Activated T-helper 1 cell treated with anti-CD3 and anti-CD28 coated beads, Interleukin-12 subunit alpha, Interleukin-12 subunit beta, Interleukin-2, Interleukin-4 antibody, amounts not matched to agents 30 ng/mL and 10 ng/mL and 1 ng/mL, durations not matched to agents 14 hours and 24 hours and 36 hours (primary cell): ENCODE measurements around the gene CYP26B1. TPM values are rescaled to one million over a fixed set of nuclear protein-coding genes. Genes with fewer than 3 reads are reported as not detected.

ENCODE experiments used
- DNase-seq: peaks from one replicate; pipeline ENCODE4 v3.0.0; 2021; ENCODE audit warnings: low spot score
- H3K27ac Mint-ChIP-seq: one replicate; pipeline ENCODE4 v1.8.0; 2021; ENCODE audit warnings: mild to moderate bottlenecking, mixed read lengths
- H3K27me3 Mint-ChIP-seq: one replicate; pipeline ENCODE4 v1.8.0; 2022; ENCODE audit warnings: mild to moderate bottlenecking, moderate library complexity, mixed read lengths; ENCODE audit not compliant: insufficient read depth
- H3K36me3 Mint-ChIP-seq: one replicate; pipeline ENCODE4 v1.8.0; 2021; ENCODE audit warnings: low read depth, mixed read lengths
- H3K4me1 Mint-ChIP-seq: one replicate; pipeline ENCODE4 v1.8.0; 2021; ENCODE audit warnings: low read depth, mixed read lengths
- H3K4me3 Mint-ChIP-seq: one replicate; pipeline ENCODE4 v1.8.0; 2021; ENCODE audit warnings: mild to moderate bottlenecking, moderate library complexity, mixed read lengths
- H3K9me3 Mint-ChIP-seq: one replicate; pipeline ENCODE4 v1.8.0; 2021; ENCODE audit warnings: mixed read lengths
- intact Hi-C: fragments of 100-400 bp; cut with micrococcal nuclease; formaldehyde crosslinking; loops from one replicate; pipeline ENCODE4 v1.15.1; 2024
- total RNA-seq: library from RNA; stranded (reverse); gene quantifications from 2 replicates; pipeline ENCODE4 v1.2.3, GENCODE V29; 2022

CYP26B1 gene
- total RNA-seq, 1 donor from 2014 or later: not detected

DNA sequence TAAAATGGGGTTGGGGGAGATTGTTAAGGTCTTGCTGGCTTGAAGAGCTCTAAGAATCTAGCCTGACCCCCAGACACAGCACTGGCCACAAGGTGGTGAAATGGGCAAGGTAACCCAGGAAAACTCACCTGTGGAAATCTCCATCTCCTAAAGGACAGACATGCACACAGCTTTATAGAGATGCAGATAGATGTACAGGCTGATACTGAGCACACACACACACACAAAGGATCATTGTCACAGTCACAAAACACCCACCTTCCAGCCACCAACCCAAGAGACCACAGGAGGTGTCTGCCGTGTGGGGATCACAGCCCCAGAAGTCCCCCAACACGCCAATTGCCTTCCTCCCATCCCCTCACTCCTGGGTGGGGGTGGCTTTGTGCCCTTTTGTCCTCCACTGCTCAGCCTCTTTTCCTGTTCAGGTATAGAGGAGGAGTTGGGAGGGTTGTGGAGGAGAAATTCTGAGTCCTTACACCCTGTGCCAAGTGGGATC lies 3.2 kb upstream of the CYP26B1 start:
- Mint-ChIP-seq H3K36me3 (peaks cover 6% of the 10 kb centered on the region), H3K4me1 (peaks cover 21% of the 10 kb centered on the region), H3K27me3 (peaks cover 38% of the 10 kb centered on the region), H3K9me3 (peaks cover 5% of the 10 kb centered on the region), H3K27ac (no peak overlapping the region), H3K4me3 (no peak overlapping the region)
- DNase-seq: no peak
- intact Hi-C loops: loop anchor here (1.0 to 5.0 kb wide), 5 partner anchors 227 to 619 kb away; no protein-coding TSS in a partner anchor

DNA sequence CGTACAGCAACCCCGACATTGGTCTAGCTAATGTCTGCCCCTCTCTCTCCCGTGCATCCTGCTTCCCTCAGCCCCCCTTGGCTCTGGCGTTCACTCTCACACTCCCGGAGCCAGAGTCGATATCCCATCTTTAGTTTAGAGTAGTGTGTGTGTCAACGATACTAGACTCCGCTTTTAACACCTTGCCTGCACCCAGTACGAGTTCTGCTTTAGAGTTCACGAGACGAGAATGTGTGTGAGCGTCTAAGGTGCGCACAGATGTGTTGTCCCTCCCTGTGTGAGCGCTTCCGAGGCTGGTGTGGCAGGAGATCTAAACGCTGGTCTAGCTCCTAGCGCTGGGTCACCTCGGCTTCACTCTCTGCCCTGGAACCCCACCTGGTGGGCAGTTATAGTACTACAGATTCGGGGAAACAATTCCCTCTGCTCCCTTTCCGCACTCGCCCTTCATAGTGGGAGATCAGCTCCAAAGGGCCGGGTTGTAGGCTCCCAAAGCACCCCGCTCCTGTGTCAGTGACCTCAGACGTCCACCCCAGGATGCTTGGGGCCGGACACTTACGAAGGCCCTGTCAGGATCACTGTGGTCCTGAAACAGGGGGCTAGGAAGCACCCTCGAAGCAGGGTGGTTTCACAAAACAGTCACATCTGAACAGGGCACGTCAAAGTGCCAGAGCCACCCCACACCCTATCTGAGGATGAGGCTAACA lies 2.6 kb upstream of the CYP26B1 start:
- Mint-ChIP-seq H3K27ac (peak overlapping the region; percentile 71), H3K27me3 (peaks cover 43% of the 10 kb centered on the region)

DNA sequence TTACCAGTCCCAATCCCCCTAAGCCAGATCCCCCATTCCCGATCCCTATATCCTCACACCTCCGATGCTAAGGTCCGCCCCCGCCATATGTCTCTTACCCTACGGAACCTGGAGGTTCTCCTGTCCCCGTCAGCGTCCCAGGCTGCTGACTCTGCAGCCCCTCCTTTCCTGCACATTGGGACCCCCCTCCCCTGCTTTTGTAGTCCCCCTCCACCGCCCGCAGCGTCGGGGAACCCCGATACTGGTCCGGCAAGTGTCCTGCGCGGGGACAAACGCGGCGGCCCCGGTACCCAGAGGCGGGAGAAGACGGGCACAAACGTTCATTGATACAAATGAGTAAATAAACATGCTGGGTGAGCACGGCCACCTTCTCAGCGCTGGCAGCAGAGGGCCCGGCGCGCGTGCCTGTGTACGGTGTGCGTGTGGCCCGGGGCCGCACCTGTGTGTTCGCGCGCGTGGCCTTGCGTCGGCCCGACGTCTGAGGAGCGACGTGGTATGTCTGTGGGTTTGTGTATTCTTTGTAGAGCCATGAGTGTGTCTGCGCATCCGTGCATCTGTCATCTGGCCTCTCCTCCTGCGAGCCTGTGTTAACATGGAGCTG lies 2.0 kb upstream of the CYP26B1 start:
- H3K4me1 Mint-ChIP-seq: peaks cover 21% of the 10 kb centered on the region
- peak overlapping the region; percentile 73 for H3K27ac Mint-ChIP-seq
- peaks cover 47% of the 10 kb centered on the region for H3K27me3 Mint-ChIP-seq
- intact Hi-C loops: loop anchor here (1.0 to 5.0 kb wide), 6 partner anchors 225 to 1262 kb away; no protein-coding TSS in a partner anchor
- H3K9me3 Mint-ChIP-seq: peaks cover 5% of the 10 kb centered on the region
- H3K4me3 Mint-ChIP-seq: peak overlapping the region; percentile 32
- H3K36me3 Mint-ChIP-seq: peaks cover 6% of the 10 kb centered on the region
- DNase-seq: no peak

More for the DNA sequence above, 2.6 kb upstream of the CYP26B1 start:
- H3K36me3 Mint-ChIP-seq: peaks cover 6% of the 10 kb centered on the region
- H3K9me3 Mint-ChIP-seq: peaks cover 5% of the 10 kb centered on the region
- intact Hi-C loops: loop anchor here (1.0 to 5.0 kb wide), 5 partner anchors 226 to 618 kb away; no protein-coding TSS in a partner anchor
- H3K4me1 Mint-ChIP-seq: peaks cover 21% of the 10 kb centered on the region
- DNase-seq: peak; percentile 49
- peak overlapping the region; percentile 32 for H3K4me3 Mint-ChIP-seq

DNA sequence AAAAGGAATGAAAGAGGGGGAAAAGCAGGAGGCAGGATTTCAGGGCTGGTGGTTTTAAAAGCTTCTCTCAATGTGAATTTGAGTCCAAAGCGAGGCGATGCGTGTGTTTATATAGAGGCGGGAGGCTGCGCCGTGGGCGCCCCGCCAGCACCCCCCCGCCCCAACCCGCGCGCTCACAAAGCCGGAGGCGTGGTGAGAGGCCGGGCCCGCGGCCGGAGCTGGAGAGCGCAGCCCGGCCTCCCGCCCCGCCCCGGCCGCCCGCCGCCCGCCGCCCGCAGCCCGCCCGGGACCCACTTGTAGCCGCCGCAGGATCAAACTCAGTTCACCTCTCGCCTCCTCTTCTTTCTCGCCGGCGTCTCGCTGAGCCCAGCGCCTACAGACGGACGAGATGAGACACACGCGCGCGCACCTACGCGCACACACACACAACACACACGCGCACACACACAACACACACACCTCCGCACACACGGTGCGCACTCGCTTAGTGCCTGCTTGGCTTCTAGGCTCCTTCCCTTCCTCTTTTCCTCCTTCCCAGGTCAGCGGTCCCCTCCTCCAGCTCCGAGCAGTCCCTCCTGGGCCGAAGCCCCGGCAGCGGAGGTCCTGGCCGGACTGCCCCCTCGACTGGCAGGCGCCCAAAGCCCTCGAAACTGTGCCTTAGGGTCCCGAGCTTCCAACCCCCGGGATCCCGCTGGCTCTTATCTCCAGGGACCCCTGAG lies 1.3 kb upstream of the CYP26B1 start:
- Mint-ChIP-seq H3K9me3 (peaks cover 5% of the 10 kb centered on the region), H3K4me3 (peak overlapping the region; percentile 60), H3K4me1 (peaks cover 21% of the 10 kb centered on the region), H3K36me3 (peaks cover 6% of the 10 kb centered on the region), H3K27me3 (peaks cover 49% of the 10 kb centered on the region), H3K27ac (peak overlapping the region; percentile 73)
- intact Hi-C loops: loop anchor here (5.0 kb wide), 1 partner anchor 1262 kb away; no protein-coding TSS in a partner anchor
- no peak for DNase-seq

DNA sequence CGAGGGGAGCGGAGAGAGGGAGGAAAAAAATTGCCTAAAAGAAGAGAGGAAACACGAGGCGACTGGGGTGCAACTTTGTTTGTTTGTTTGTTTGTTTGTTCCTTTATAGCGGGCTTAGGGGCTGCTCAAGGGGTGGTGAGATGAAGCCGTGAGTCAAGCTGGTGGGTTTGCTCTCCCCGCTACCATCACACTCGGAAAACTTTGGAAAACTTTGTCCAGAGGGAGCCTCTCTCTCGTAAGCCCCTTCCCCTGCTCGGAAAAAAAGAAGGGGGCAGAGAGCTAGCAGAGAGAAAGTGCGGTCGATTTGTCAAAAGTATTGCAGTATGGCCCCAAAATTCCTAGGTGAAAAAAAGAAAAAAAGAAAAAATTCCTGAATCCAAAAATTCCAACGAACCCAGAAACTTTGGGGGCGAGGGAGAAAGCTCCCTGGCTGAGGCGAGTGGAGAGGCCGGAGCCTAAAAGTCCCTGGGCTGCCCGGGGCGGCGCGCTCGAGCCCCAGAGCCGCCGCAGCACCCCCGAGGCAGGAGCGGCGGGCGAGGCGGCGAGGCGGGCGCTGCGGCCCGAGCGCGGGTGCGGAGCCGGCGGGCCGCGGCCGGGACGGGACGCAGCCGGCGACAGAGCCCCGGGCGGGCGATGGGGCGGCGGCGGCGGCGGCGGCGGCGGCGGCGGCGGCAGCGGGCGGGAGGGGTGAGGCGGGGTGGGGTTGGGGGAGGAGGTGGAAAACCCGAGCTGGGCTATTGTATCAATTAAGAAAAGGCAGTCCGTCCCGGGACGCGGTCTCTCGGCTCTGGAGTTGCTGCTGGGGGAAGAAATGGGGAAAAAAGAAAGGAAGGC lies 558 bp upstream of the CYP26B1 start:
- Mint-ChIP-seq H3K9me3 (peaks cover 5% of the 10 kb centered on the region), H3K4me1 (peaks cover 21% of the 10 kb centered on the region), H3K4me3 (peak overlapping the region; percentile 53), H3K27ac (peak overlapping the region; percentile 62), H3K36me3 (peaks cover 6% of the 10 kb centered on the region), H3K27me3 (peaks cover 54% of the 10 kb centered on the region)
- intact Hi-C loops: loop anchor here (5.0 kb wide), 1 partner anchor 1261 kb away; no protein-coding TSS in a partner anchor
- no peak for DNase-seq

DNA sequence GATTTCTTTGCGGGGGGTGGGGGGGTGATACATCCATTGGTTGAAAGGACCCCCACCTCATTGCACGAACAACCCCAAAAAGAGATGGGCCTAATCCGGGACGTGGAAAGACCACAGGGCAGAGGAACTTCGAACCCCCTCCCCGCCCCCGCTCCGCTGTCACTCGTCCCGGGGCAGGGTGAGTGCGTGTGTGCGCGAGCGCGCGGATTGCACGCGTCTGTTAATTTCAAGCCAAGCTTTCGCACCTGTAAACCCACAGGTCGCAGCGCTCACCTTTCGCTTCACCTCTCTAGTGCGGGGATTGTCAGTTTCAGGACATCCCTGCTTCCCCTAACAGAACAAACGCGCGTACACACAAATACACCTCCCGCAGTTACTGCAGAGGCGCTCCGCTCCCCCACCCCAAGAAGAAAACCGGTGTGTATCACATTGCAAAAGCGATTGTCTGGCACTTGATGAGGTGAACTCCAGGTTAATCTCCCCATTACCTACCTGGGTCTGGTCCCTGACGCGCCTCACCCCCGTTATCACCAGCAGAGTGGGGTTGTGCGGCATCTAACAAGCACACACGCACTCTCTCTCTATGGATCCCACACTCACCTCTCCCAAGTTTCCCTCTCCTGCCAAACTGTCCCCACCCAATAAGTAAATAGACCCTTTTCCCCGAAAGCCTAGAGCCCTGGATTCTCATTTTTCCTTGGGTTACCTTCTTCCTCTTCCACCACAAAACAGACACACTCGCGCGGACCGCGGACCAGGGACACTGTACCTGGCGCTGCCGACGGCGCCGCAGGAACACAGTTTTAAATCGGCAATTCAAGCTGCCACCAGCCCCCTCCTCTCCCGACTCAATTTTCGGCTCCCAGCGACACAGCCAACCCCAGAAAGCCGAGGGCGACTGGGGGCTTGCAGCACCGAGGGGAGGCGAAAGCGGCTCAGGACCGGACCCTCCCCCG lies 1.0 kb downstream of the CYP26B1 start:
- intact Hi-C loops: loop anchor here (5.0 kb wide), 1 partner anchor 1259 kb away; no protein-coding TSS in a partner anchor
- peaks cover 6% of the 10 kb centered on the region for H3K36me3 Mint-ChIP-seq
- peak overlapping the region; percentile 39 for H3K4me3 Mint-ChIP-seq
- H3K27me3 Mint-ChIP-seq: peaks cover 60% of the 10 kb centered on the region
- peaks cover 21% of the 10 kb centered on the region for H3K4me1 Mint-ChIP-seq
- DNase-seq: no peak
- peaks cover 5% of the 10 kb centered on the region for H3K9me3 Mint-ChIP-seq
- H3K27ac Mint-ChIP-seq: peak overlapping the region; percentile 72

DNA sequence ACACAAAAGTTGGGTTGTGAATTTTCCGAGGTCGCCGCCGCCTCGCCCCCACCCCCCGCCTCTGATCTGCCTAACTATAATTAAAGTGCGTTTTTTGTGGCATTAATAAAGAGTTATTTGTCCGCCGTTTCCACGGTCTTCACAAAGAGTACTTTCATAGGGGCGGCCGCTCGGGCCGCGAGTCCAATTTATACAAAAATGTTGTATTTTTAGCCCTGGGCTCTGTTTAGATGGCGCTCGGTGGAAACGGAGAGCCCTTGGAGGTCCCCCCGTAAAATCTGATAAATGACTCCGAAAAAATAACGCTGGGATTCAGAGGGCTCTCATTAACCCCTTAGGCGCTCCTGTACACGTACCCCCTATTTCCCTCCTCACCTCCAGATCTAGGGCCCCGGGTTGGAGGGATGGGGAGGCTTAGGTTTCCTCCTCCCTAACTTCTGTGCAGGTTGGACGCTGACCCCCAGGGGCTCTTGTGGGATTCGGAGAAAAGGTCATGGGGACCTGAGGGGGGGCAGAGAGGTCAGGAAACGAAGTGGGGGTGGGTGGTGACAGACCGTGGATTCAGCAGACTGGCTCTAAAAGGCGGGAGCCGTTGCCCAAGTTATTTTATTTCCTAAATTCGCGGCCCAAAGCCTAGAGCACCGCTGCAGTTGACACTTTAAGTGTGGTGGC lies 1.9 kb downstream of the CYP26B1 start:
- Mint-ChIP-seq H3K36me3 (peaks cover 6% of the 10 kb centered on the region), H3K9me3 (peaks cover 5% of the 10 kb centered on the region), H3K27me3 (peaks cover 60% of the 10 kb centered on the region), H3K27ac (peak overlapping the region; percentile 82), H3K4me3 (no peak overlapping the region), H3K4me1 (peaks cover 21% of the 10 kb centered on the region)
- DNase-seq: no peak
- intact Hi-C loops: loop anchor here (2.0 to 5.0 kb wide), 2 partner anchors 771 to 1258 kb away; partner anchors contain the start of gene EMX1

DNA sequence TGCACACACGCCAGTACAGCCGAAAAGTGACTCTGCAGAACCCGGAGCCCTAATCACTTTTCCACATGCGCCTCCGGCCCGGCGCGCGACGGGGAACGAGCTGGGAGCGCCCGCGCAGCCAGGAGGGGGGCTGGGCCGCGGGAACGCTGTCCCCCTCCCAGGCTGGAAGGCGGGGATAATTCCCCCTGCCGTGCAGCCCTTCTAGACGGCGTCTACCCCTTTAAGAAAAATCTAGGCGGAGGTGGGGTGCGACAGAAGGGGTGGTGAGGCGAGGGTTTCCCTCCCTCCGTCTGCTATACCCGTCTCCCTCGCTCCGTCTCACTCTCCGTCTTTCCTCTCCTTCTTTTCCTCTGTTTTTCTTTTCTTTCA lies 2.4 kb downstream of the CYP26B1 start:
- peaks cover 19% of the 10 kb centered on the region for H3K4me1 Mint-ChIP-seq
- H3K27me3 Mint-ChIP-seq: peaks cover 56% of the 10 kb centered on the region
- DNase-seq: no peak
- H3K4me3 Mint-ChIP-seq: no peak overlapping the region
- H3K27ac Mint-ChIP-seq: peak overlapping the region; percentile 82
- H3K36me3 Mint-ChIP-seq: peaks cover 6% of the 10 kb centered on the region
- intact Hi-C loops: loop anchor here (2.0 to 5.0 kb wide), 2 partner anchors 772 to 1258 kb away; partner anchors contain the start of gene EMX1
- peaks cover 5% of the 10 kb centered on the region for H3K9me3 Mint-ChIP-seq

DNA sequence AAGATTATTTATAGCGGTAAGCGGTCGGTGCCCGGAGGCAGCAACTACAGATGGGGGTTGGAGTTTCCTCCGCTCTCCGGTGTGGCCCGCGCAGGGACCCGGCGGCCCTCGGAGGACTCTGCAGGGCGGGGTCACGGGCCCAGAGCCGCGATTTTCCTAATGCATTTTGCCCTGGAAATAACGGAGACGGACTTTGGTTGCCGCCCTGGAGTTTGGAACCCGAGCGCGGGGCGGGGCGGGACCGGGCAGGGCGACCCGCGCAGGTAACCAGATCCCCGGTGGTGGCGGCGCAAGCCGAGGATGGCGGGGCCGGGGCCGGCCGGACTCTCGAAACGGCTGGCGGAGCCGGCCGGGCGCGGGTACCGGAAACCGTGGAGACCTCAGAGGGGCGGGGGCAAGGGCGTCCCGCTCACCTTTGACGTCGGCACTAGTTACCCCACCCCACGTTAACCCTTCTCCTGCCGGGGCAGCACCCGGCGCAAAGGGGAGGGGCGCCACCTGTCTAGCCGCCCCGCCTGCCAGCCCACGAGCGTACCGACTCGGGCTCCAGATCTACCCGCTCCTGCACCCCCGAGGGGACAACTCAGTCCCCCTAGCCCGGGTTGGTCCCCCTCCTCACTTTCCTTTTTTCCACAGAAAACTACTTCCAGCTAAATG lies 2.9 kb downstream of the CYP26B1 start:
- peaks cover 6% of the 10 kb centered on the region for H3K36me3 Mint-ChIP-seq
- peaks cover 16% of the 10 kb centered on the region for H3K4me1 Mint-ChIP-seq
- peaks cover 5% of the 10 kb centered on the region for H3K9me3 Mint-ChIP-seq
- DNase-seq: no peak
- intact Hi-C loops: loop anchor here (2.0 to 5.0 kb wide), 2 partner anchors 772 to 1257 kb away; partner anchors contain the start of gene EMX1
- H3K4me3 Mint-ChIP-seq: no peak overlapping the region
- peaks cover 51% of the 10 kb centered on the region for H3K27me3 Mint-ChIP-seq
- H3K27ac Mint-ChIP-seq: peak overlapping the region; percentile 52

DNA sequence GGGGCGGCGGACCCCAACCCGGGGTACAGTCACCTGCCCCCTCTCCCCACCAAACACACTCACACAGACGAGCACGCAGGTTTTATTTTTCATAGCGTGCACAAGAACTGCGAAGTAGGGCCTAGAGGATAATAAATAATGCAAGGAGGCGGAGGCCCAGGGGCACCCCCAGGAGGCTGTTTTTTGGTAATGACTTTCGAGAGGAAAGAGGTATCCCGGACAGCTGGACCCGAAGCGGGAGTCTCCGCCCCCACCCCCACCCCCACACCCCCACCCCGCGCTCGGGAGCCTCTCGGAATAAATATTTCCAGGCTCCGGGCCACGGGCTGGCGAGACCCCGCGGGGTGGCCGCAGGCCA lies 3.4 kb downstream of the CYP26B1 start:
- peak overlapping the region; percentile 19 for H3K4me3 Mint-ChIP-seq
- intact Hi-C loops: loop anchor here (2.0 kb wide), 1 partner anchor 773 kb away; the partner anchor contains the start of gene EMX1
- H3K36me3 Mint-ChIP-seq: peaks cover 6% of the 10 kb centered on the region
- H3K4me1 Mint-ChIP-seq: peaks cover 14% of the 10 kb centered on the region
- peaks cover 46% of the 10 kb centered on the region for H3K27me3 Mint-ChIP-seq
- H3K27ac Mint-ChIP-seq: no peak overlapping the region
- peaks cover 5% of the 10 kb centered on the region for H3K9me3 Mint-ChIP-seq
- no peak for DNase-seq
